ENCODE measurements around the gene RPA1.
"Not testable (repeated sequence)": the region's sequence is repeated elsewhere in the genome, so short reads cannot be mapped to it uniquely, and the experiment has no call there.

The RPA1 gene

GRCh38 chr17:1800240-1800639 lies 29.6 kb upstream of the RPA1 start:
- H3K4me3 ChIP-seq (ENCODE audit: low read depth, low read length): no peak overlapping the region
- TF ChIP-seq CTCF (IDR thresholded peaks at IDR 0.05; ENCODE audit: low read depth, low read length): no peak

DNA sequence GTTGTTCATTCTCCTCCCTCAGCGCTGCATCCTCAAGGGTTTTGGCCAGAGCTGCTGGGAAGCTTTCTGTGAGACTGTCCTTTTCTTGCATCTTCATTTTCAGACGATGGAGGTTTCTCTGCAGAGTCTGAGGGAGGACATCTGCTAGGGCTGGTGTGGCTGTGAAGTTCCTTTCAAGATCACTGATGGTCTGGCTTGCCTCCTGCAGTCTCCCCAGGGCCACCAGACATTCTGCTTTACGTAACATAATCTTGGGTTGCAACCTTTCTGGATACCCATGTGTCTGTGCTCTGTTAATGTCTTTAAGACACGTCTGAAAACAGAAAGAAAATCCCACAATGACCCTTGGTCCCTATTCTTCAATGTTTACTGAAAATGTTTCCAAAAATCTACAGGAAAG lies 29.1 kb upstream of the RPA1 start:
- no peak overlapping the region for H3K4me3 ChIP-seq (ENCODE audit: low read depth, low read length)
- no peak for TF ChIP-seq CTCF (IDR thresholded peaks at IDR 0.05; ENCODE audit: low read depth, low read length)

GRCh38 chr17:1802429-1802828 lies 27.4 kb upstream of the RPA1 start:
- no peak for TF ChIP-seq CTCF (IDR thresholded peaks at IDR 0.05; ENCODE audit: low read depth, low read length)
- H3K4me3 ChIP-seq (ENCODE audit: low read depth, low read length): no peak overlapping the region

GRCh38 chr17:1803280-1803679 lies 26.5 kb upstream of the RPA1 start:
- no peak for TF ChIP-seq CTCF (IDR thresholded peaks at IDR 0.05; ENCODE audit: low read depth, low read length)
- no peak overlapping the region for H3K4me3 ChIP-seq (ENCODE audit: low read depth, low read length)

DNA sequence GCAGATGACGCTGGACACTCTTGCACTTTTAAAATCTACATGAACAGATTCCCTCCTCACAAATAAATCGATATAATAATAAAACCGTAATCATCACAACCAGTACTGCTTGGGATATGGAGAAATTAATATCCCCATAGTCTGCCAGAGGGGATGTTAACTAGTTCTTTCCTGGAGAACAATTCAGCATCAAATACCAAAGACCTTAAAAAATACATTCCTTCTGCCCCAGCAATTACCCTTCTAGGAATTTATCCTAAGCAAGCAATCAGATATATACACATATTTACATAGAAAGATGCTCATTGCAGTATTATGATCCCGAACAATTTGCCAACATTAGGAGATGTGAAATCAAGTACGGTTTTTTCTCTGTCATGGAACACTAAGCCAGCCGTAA lies 21.9 kb upstream of the RPA1 start:
- TF ChIP-seq CTCF (IDR thresholded peaks at IDR 0.05; ENCODE audit: low read depth, low read length): no peak
- no peak overlapping the region for H3K4me3 ChIP-seq (ENCODE audit: low read depth, low read length)

DNA sequence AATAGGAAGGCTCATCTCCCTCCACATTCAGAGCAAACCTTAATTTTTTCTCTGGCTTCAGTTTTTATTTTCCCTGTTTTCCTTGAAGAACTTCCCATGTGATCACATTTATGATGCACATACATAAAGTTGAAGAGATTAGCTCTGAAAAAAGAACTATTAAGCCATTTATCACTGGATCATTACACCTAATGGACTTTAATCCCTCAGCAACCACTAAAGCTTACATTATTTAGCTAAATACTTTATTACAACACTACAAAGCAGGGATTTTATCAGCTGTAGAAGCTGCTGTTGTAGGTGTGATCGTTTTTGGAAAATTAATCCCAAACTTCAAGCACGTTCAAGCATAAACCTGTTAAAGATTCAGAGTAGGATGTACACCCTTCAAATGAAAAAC lies 21.2 kb upstream of the RPA1 start:
- TF ChIP-seq CTCF (IDR thresholded peaks at IDR 0.05; ENCODE audit: low read depth, low read length): no peak
- no peak overlapping the region for H3K4me3 ChIP-seq (ENCODE audit: low read depth, low read length)

GRCh38 chr17:1809815-1810214 lies 20.0 kb upstream of the RPA1 start:
- not testable (repeated sequence) for H3K4me3 ChIP-seq (ENCODE audit: low read depth, low read length)

- no peak for TF ChIP-seq CTCF (IDR thresholded peaks at IDR 0.05; ENCODE audit: low read depth, low read length)
- no peak overlapping the region for H3K4me3 ChIP-seq (ENCODE audit: low read depth, low read length)
Measured at GRCh38 chr17:1810450-1811103, 19.2 kb upstream of the RPA1 start.
